ENCODE data around the gene GABARAPL1.
"Not testable (repeated sequence)": the region's sequence is repeated elsewhere in the genome, so short reads cannot be mapped to it uniquely, and the experiment has no call there.

The GABARAPL1 gene

GRCh38 chr12:10215946-10216345 is 3.3 kb downstream of the GABARAPL1 start:
- not testable (repeated sequence) for H3K4me2 ChIP-seq (ENCODE audit: insufficient read depth, low read length, poor library complexity, severe bottlenecking); DNase-seq (ENCODE audit: low spot score); H4K91ac ChIP-seq (ENCODE audit: low read depth, low read length, poor library complexity); H2BK15ac ChIP-seq (ENCODE audit: low read length); H3K4me1 ChIP-seq (ENCODE audit: control insufficient read depth in 2 of 2, insufficient read depth in 1 of 2, low read depth in 1 of 2, low read length in 2 of 2); H3K79me1 ChIP-seq (ENCODE audit: low read depth, low read length); H4K8ac ChIP-seq (ENCODE audit: low read depth, low read length); H3K18ac ChIP-seq (ENCODE audit: low read length); H3K14ac ChIP-seq (ENCODE audit: low read length); H3K9me3 ChIP-seq (replicated peaks in 1 of 2; ENCODE audit: control insufficient read depth in 2 of 2, insufficient read depth in 1 of 2, low read depth in 1 of 2, low read length in 2 of 2); H3K9ac ChIP-seq (ENCODE audit: low read depth, low read length, poor library complexity); H2AK5ac ChIP-seq (ENCODE audit: low read depth, low read length); H3K27me3 ChIP-seq (ENCODE audit: control insufficient read depth in 3 of 3, insufficient read depth in 3 of 3, low read depth in 1 of 3, low read length in 3 of 3); H3K23ac ChIP-seq (ENCODE audit: low read depth, low read length, poor library complexity); H3K27ac ChIP-seq (replicated peaks; ENCODE audit: low read length); H3K4ac ChIP-seq (ENCODE audit: low read length); H3K4me3 ChIP-seq (ENCODE audit: low read length in 2 of 2); H2BK5ac ChIP-seq (ENCODE audit: low read length); H2AFZ ChIP-seq (ENCODE audit: low read length); H2BK12ac ChIP-seq (ENCODE audit: low read length); H2BK120ac ChIP-seq (ENCODE audit: low read depth, low read length)
- H3K36me3 ChIP-seq (replicated peaks in 1 of 2; ENCODE audit: control insufficient read depth in 2 of 2, insufficient read depth in 2 of 2, low read length in 2 of 2) = peaks cover 10 to 17% of the 10 kb centered on the region in 2 donors
- WGBS, 2 donors (ENCODE audit: extremely low coverage in 2 of 2, insufficient read length in 2 of 2, insufficient replicate concordance in 1 of 2) = no CpG with 5 or more reads among the region's 13 CpGs

GRCh38 chr12:10218021-10218420 is 5.3 kb downstream of the GABARAPL1 start:
- Histone ChIP-seq H3K36me3 (replicated peaks in 1 of 2; ENCODE audit: control insufficient read depth in 2 of 2, insufficient read depth in 2 of 2, low read length in 2 of 2) (peaks cover 16 to 37% of the 10 kb centered on the region in 2 donors), H3K4ac (ENCODE audit: low read length) (no peak overlapping the region), H3K4me1 (ENCODE audit: control insufficient read depth in 2 of 2, insufficient read depth in 1 of 2, low read depth in 1 of 2, low read length in 2 of 2) (no peaks in the 10 kb centered on the region)

GRCh38 chr12:10220398-10221077 is 7.9 kb downstream of the GABARAPL1 start:
- DNase-seq (ENCODE audit: low spot score) = no peak
- no CpG with 5 or more reads among the region's 8 CpGs for WGBS, 2 donors (ENCODE audit: extremely low coverage in 2 of 2, insufficient read length in 2 of 2, insufficient replicate concordance in 1 of 2)
- H2BK15ac ChIP-seq (ENCODE audit: low read length) = no peak overlapping the region

More at GRCh38 chr12:10218021-10218420, 5.3 kb downstream of the GABARAPL1 start:
- H4K8ac ChIP-seq (ENCODE audit: low read depth, low read length) = no peak overlapping the region
- WGBS, 2 donors (ENCODE audit: extremely low coverage in 2 of 2, insufficient read length in 2 of 2, insufficient replicate concordance in 1 of 2) = no CpG with 5 or more reads among the region's 6 CpGs
- H2AFZ ChIP-seq (ENCODE audit: low read length) = no peak overlapping the region
- H2BK5ac ChIP-seq (ENCODE audit: low read length) = no peak overlapping the region
- no peak overlapping the region for H2BK12ac ChIP-seq (ENCODE audit: low read length)
- no peak overlapping the region for H3K14ac ChIP-seq (ENCODE audit: low read length)
- no peak overlapping the region for H3K27ac ChIP-seq (replicated peaks; ENCODE audit: low read length)
- no peak overlapping the region for H3K9ac ChIP-seq (ENCODE audit: low read depth, low read length, poor library complexity)
- no peak overlapping the region for H2BK120ac ChIP-seq (ENCODE audit: low read depth, low read length)
- H4K91ac ChIP-seq (ENCODE audit: low read depth, low read length, poor library complexity) = no peak overlapping the region
- no peaks in the 10 kb centered on the region for H3K27me3 ChIP-seq (ENCODE audit: control insufficient read depth in 3 of 3, insufficient read depth in 3 of 3, low read depth in 1 of 3, low read length in 3 of 3)
- no peaks in the 10 kb centered on the region for H3K79me1 ChIP-seq (ENCODE audit: low read depth, low read length)
- no peak overlapping the region for H3K18ac ChIP-seq (ENCODE audit: low read length)
- no peak overlapping the region for H2AK5ac ChIP-seq (ENCODE audit: low read depth, low read length)
- H3K9me3 ChIP-seq (replicated peaks in 1 of 2; ENCODE audit: control insufficient read depth in 2 of 2, insufficient read depth in 1 of 2, low read depth in 1 of 2, low read length in 2 of 2) = no peaks in the 10 kb centered on the region
- no peak overlapping the region for H3K23ac ChIP-seq (ENCODE audit: low read depth, low read length, poor library complexity)
- no peak for DNase-seq (ENCODE audit: low spot score)
- H3K4me2 ChIP-seq (ENCODE audit: insufficient read depth, low read length, poor library complexity, severe bottlenecking) = no peak overlapping the region
- no peak overlapping the region for H2BK15ac ChIP-seq (ENCODE audit: low read length)
- peak overlapping the region in 1 of 2 donors; percentile 57 for H3K4me3 ChIP-seq (ENCODE audit: low read length in 2 of 2)

GRCh38 chr12:10221846-10222245 is 9.2 kb downstream of the GABARAPL1 start:
- Histone ChIP-seq H3K23ac (ENCODE audit: low read depth, low read length, poor library complexity) (no peak overlapping the region), H3K36me3 (replicated peaks in 1 of 2; ENCODE audit: control insufficient read depth in 2 of 2, insufficient read depth in 2 of 2, low read length in 2 of 2) (peaks cover 22 to 45% of the 10 kb centered on the region in 2 donors), H3K9ac (ENCODE audit: low read depth, low read length, poor library complexity) (no peak overlapping the region), H3K9me3 (replicated peaks in 1 of 2; ENCODE audit: control insufficient read depth in 2 of 2, insufficient read depth in 1 of 2, low read depth in 1 of 2, low read length in 2 of 2) (no peaks in the 10 kb centered on the region), H4K8ac (ENCODE audit: low read depth, low read length) (no peak overlapping the region), H3K4ac (ENCODE audit: low read length) (no peak overlapping the region), H2BK120ac (ENCODE audit: low read depth, low read length) (no peak overlapping the region), H2BK15ac (ENCODE audit: low read length) (no peak overlapping the region), H3K4me2 (ENCODE audit: insufficient read depth, low read length, poor library complexity, severe bottlenecking) (no peak overlapping the region), H3K79me1 (ENCODE audit: low read depth, low read length) (no peaks in the 10 kb centered on the region), H3K18ac (ENCODE audit: low read length) (no peak overlapping the region), H2BK12ac (ENCODE audit: low read length) (no peak overlapping the region), H3K27ac (replicated peaks; ENCODE audit: low read length) (no peak overlapping the region), H3K27me3 (ENCODE audit: control insufficient read depth in 3 of 3, insufficient read depth in 3 of 3, low read depth in 1 of 3, low read length in 3 of 3) (no peaks in the 10 kb centered on the region), H3K4me3 (ENCODE audit: low read length in 2 of 2) (no peak overlapping the region), H2AFZ (ENCODE audit: low read length) (no peak overlapping the region), H3K14ac (ENCODE audit: low read length) (no peak overlapping the region), H4K91ac (ENCODE audit: low read depth, low read length, poor library complexity) (no peak overlapping the region), H2AK5ac (ENCODE audit: low read depth, low read length) (no peak overlapping the region), H2BK5ac (ENCODE audit: low read length) (no peak overlapping the region), H3K4me1 (ENCODE audit: control insufficient read depth in 2 of 2, insufficient read depth in 1 of 2, low read depth in 1 of 2, low read length in 2 of 2) (no peaks in the 10 kb centered on the region)
- DNase-seq (ENCODE audit: low spot score) = no peak
- WGBS, 2 donors (ENCODE audit: extremely low coverage in 2 of 2, insufficient read length in 2 of 2, insufficient replicate concordance in 1 of 2) = no CpG with 5 or more reads among the region's 5 CpGs

More at GRCh38 chr12:10220398-10221077, 7.9 kb downstream of the GABARAPL1 start:
- Histone ChIP-seq H3K4me3 (ENCODE audit: low read length in 2 of 2) (no peak overlapping the region), H3K36me3 (replicated peaks in 1 of 2; ENCODE audit: control insufficient read depth in 2 of 2, insufficient read depth in 2 of 2, low read length in 2 of 2) (peaks cover 22 to 45% of the 10 kb centered on the region in 2 donors), H3K27me3 (ENCODE audit: control insufficient read depth in 3 of 3, insufficient read depth in 3 of 3, low read depth in 1 of 3, low read length in 3 of 3) (no peaks in the 10 kb centered on the region), H2BK12ac (ENCODE audit: low read length) (no peak overlapping the region), H3K23ac (ENCODE audit: low read depth, low read length, poor library complexity) (no peak overlapping the region), H2BK120ac (ENCODE audit: low read depth, low read length) (no peak overlapping the region), H4K91ac (ENCODE audit: low read depth, low read length, poor library complexity) (no peak overlapping the region), H3K27ac (replicated peaks; ENCODE audit: low read length) (no peak overlapping the region), H2AK5ac (ENCODE audit: low read depth, low read length) (no peak overlapping the region), H3K4ac (ENCODE audit: low read length) (no peak overlapping the region), H3K9me3 (replicated peaks in 1 of 2; ENCODE audit: control insufficient read depth in 2 of 2, insufficient read depth in 1 of 2, low read depth in 1 of 2, low read length in 2 of 2) (no peaks in the 10 kb centered on the region), H3K4me1 (ENCODE audit: control insufficient read depth in 2 of 2, insufficient read depth in 1 of 2, low read depth in 1 of 2, low read length in 2 of 2) (no peaks in the 10 kb centered on the region), H2AFZ (ENCODE audit: low read length) (no peak overlapping the region), H2BK5ac (ENCODE audit: low read length) (no peak overlapping the region), H3K14ac (ENCODE audit: low read length) (no peak overlapping the region), H3K79me1 (ENCODE audit: low read depth, low read length) (no peaks in the 10 kb centered on the region), H3K18ac (ENCODE audit: low read length) (no peak overlapping the region), H4K8ac (ENCODE audit: low read depth, low read length) (no peak overlapping the region), H3K9ac (ENCODE audit: low read depth, low read length, poor library complexity) (no peak overlapping the region), H3K4me2 (ENCODE audit: insufficient read depth, low read length, poor library complexity, severe bottlenecking) (no peak overlapping the region)

Data from neuronal stem cell (in vitro differentiated cells).